Measurements from ENCODE around the gene TCF20. TPM values are rescaled to one million over a fixed set of nuclear protein-coding genes. Genes with fewer than 3 reads are reported as not detected.

The TCF20 gene
- total RNA-seq, 2 donors from 2014 or later: 17.8 to 19.7 TPM

GRCh38 chr22:42313204-42313603 is 42.8 kb upstream of the TCF20 start:
- intact Hi-C loops (cut with DNase I): no loop called here
- H3K9me3 ChIP-seq: no peaks in the 10 kb centered on the region
- no peaks in the 10 kb centered on the region for H3K36me3 ChIP-seq (replicated peaks in 1 of 2; ENCODE audit: insufficient read depth in 1 of 2, low read depth in 2 of 2)
- TF ChIP-seq POLR2A (IDR thresholded peaks at IDR 0.05) (no peak), CTCF (IDR thresholded peaks at IDR 0.05) (no peak)
- H3K4me3 ChIP-seq: no peak overlapping the region
- no peak for ATAC-seq
- H3K4me1 ChIP-seq: peaks cover 10% of the 10 kb centered on the region
- H3K27me3 ChIP-seq: no peaks in the 10 kb centered on the region
- 82 to 90% methylated on average over 4 to 7 of the region's 7 CpGs for WGBS, 2 donors
- no peak overlapping the region for H3K27ac ChIP-seq
- no peak for DNase-seq

- H3K4me1 ChIP-seq: peaks cover 10% of the 10 kb centered on the region
- 77 to 81% methylated on average over 13 of the region's 16 CpGs for WGBS, 2 donors
- no peak for DNase-seq
- TF ChIP-seq CTCF (IDR thresholded peaks at IDR 0.05) (no peak), POLR2A (IDR thresholded peaks at IDR 0.05) (no peak)
- H3K27me3 ChIP-seq: no peaks in the 10 kb centered on the region
- no peak for ATAC-seq
- H3K27ac ChIP-seq: no peak overlapping the region
- intact Hi-C loops (cut with DNase I): no loop called here
- no peaks in the 10 kb centered on the region for H3K9me3 ChIP-seq
- no peaks in the 10 kb centered on the region for H3K36me3 ChIP-seq (replicated peaks in 1 of 2; ENCODE audit: insufficient read depth in 1 of 2, low read depth in 2 of 2)
- no peak overlapping the region for H3K4me3 ChIP-seq
These were observed 40.0 kb upstream of the TCF20 start for GRCh38 chr22:42310291-42311015.

- H3K27ac ChIP-seq: no peak overlapping the region
- no peak for DNase-seq
- peaks cover 10% of the 10 kb centered on the region for H3K4me1 ChIP-seq
- no peaks in the 10 kb centered on the region for H3K27me3 ChIP-seq
- no peaks in the 10 kb centered on the region for H3K36me3 ChIP-seq (replicated peaks in 1 of 2; ENCODE audit: insufficient read depth in 1 of 2, low read depth in 2 of 2)
- H3K4me3 ChIP-seq: no peak overlapping the region
- WGBS, 2 donors: 86 to 89% methylated on average over 3 of the region's 3 CpGs
- H3K9me3 ChIP-seq: no peaks in the 10 kb centered on the region
- ATAC-seq: no peak
- TF ChIP-seq POLR2A (IDR thresholded peaks at IDR 0.05): no peak
- no peak for TF ChIP-seq CTCF (IDR thresholded peaks at IDR 0.05)
- intact Hi-C loops (cut with DNase I): no loop called here
These were observed 39.4 kb upstream of the TCF20 start for GRCh38 chr22:42309865-42310264.

GRCh38 chr22:42308892-42309468 is 38.5 kb upstream of the TCF20 start:
- TF ChIP-seq CTCF (IDR thresholded peaks at IDR 0.05): no peak
- no peak for DNase-seq
- no peaks in the 10 kb centered on the region for H3K27me3 ChIP-seq
- WGBS, 2 donors: 92 to 100% methylated on average over 2 to 17 of the region's 17 CpGs
- H3K9me3 ChIP-seq: no peaks in the 10 kb centered on the region
- intact Hi-C loops (cut with DNase I): no loop called here
- H3K36me3 ChIP-seq (replicated peaks in 1 of 2; ENCODE audit: insufficient read depth in 1 of 2, low read depth in 2 of 2): no peaks in the 10 kb centered on the region
- no peak for ATAC-seq
- H3K27ac ChIP-seq: no peak overlapping the region
- H3K4me3 ChIP-seq: no peak overlapping the region
- H3K4me1 ChIP-seq: peaks cover 4% of the 10 kb centered on the region
